SK-N-SH (cell line): ENCODE measurements around the gene IL18R1. TPM values are rescaled to one million over a fixed set of nuclear protein-coding genes. Genes with fewer than 3 reads are reported as not detected.

Experiments
- CTCF ChIA-PET: fragments of 300-600, 350-600 bp; formaldehyde crosslinking; extraction: SDS; loops from one replicate; lab custom pipeline; 2021; lab: Yijun Ruan, JAX
- POLR2A ChIA-PET: fragments of 350-600 bp; sonication (Branson Sonifier 250); formaldehyde crosslinking; extraction: SDS; loops from one replicate; lab custom pipeline; 2020; ENCODE audit warnings: antibody characterized with exemption, inconsistent platforms; lab: Yijun Ruan, JAX
- DNase-seq: peaks from one replicate; pipeline ENCODE4 v3.0.0; 2012
- H2AFZ ChIP-seq: fragments of 200-600 bp; sonication (generic); 2 replicates; pipeline ENCODE4 v1.8.1; 2016; ENCODE audit warnings: antibody characterized with exemption, mild to moderate bottlenecking, low read depth
- H3F3A ChIP-seq: fragments of 200-600 bp; sonication (generic); replicated peaks from 2 replicates; pipeline ENCODE3; 2016; ENCODE audit warnings: antibody characterized with exemption, mild to moderate bottlenecking; ENCODE audit not compliant: insufficient read depth
- H3K27ac ChIP-seq, 2 experiments: fragments of 200-500 bp in 1 of 2; fragments of 200-600 bp in 1 of 2; sonication (Bioruptor generic) in 1 of 2; sonication (generic), shearing (Covaris generic) in 1 of 2; 2 replicates each; pipeline versions ENCODE4 v1.5.1 to v1.6.1; 2014 to 2016; ENCODE audit warnings: low read depth in 2 of 2, inconsistent platforms in 1 of 2, low read length in 1 of 2, mild to moderate bottlenecking in 1 of 2, mixed read lengths in 1 of 2
- H3K27me3 ChIP-seq: fragments of 200-600 bp; sonication (generic), shearing (Covaris generic); 2 replicates; pipeline ENCODE4 v1.6.1; 2016; ENCODE audit warnings: mixed run types; ENCODE audit not compliant: insufficient read depth
- H3K36me3 ChIP-seq, 2 experiments: fragments of 200-500 bp in 1 of 2; fragments of 200-600 bp in 1 of 2; sonication (Bioruptor generic) in 1 of 2; sonication (generic) in 1 of 2; replicated peaks in 1 of 2; 2 replicates each; pipeline versions ENCODE3 to v1.5.1; 2014 to 2016; ENCODE audit warnings: low read length in 1 of 2, mild to moderate bottlenecking in 1 of 2; ENCODE audit not compliant: insufficient read depth in 2 of 2, control insufficient read depth in 1 of 2
- H3K4me1 ChIP-seq, 2 experiments: fragments of 200-500 bp in 1 of 2; fragments of 200-600 bp in 1 of 2; sonication (Bioruptor generic) in 1 of 2; sonication (generic), shearing (Covaris generic) in 1 of 2; 2 replicates each; pipeline versions ENCODE4 v1.5.1 to v1.6.1; 2014 to 2016; ENCODE audit warnings: low read depth in 1 of 2, low read length in 1 of 2, mixed run types in 1 of 2; ENCODE audit not compliant: insufficient read depth in 2 of 2, control insufficient read depth in 1 of 2
- H3K4me2 ChIP-seq: fragments of 200-600 bp; sonication (generic), shearing (Covaris generic); 2 replicates; pipeline ENCODE4 v1.6.1; 2017; ENCODE audit warnings: mixed run types
- H3K4me3 ChIP-seq, 2 experiments: fragments of 200-500 bp in 1 of 2; fragments of 200-600 bp in 1 of 2; sonication (Bioruptor generic) in 1 of 2; sonication (generic), shearing (Covaris generic) in 1 of 2; 2 replicates each; pipeline versions ENCODE4 v1.5.1 to v1.8.1; 2014 to 2016; ENCODE audit warnings: low read depth in 2 of 2, inconsistent platforms in 1 of 2, low read length in 1 of 2, mild to moderate bottlenecking in 1 of 2, mixed read lengths in 1 of 2, moderate library complexity in 1 of 2
- H3K79me2 ChIP-seq: fragments of 200-600 bp; sonication (generic); 2 replicates; pipeline ENCODE4 v1.8.1; 2017; ENCODE audit warnings: mild to moderate bottlenecking; ENCODE audit not compliant: insufficient read depth
- H3K9ac ChIP-seq: fragments of 200-600 bp; sonication (generic); 2 replicates; pipeline ENCODE4 v1.6.1; 2017; ENCODE audit warnings: mixed run types
- H3K9me2 ChIP-seq: fragments of 200-600 bp; sonication (generic); 2 replicates; pipeline ENCODE4 v1.6.1; 2017; ENCODE audit warnings: mixed run types
- H3K9me3 ChIP-seq: fragments of 200-600 bp; sonication (generic); 2 replicates; pipeline ENCODE4 v1.6.1; 2017; ENCODE audit warnings: mixed run types, mild to moderate bottlenecking, moderate library complexity
- H4K20me1 ChIP-seq: fragments of 200-600 bp; sonication (generic); 2 replicates; pipeline ENCODE4 v1.6.1; 2017; ENCODE audit warnings: mild to moderate bottlenecking, mixed run types; ENCODE audit not compliant: insufficient read depth
- ELF1 ChIP-seq: IDR thresholded peaks from 2 replicates; pipeline ENCODE4 v1.4.0; 2012
- EP300 ChIP-seq, 2 experiments: IDR thresholded peaks; 2 replicates each; pipeline versions ENCODE4 v1.4.0 to v1.6.1; 2012; ENCODE audit warnings: borderline replicate concordance in 1 of 2, low read depth in 1 of 2, low read length in 1 of 2
- JUND ChIP-seq: IDR thresholded peaks from 2 replicates; pipeline ENCODE4 v1.4.0; 2012
- MXI1 ChIP-seq: IDR thresholded peaks from 2 replicates; pipeline ENCODE4 v1.6.1; 2012; ENCODE audit warnings: mild to moderate bottlenecking, low read depth, low read length, improper control_type of control experiment
- NFIC ChIP-seq: IDR thresholded peaks from 2 replicates; pipeline ENCODE4 v1.4.0; 2012; ENCODE audit warnings: borderline replicate concordance
- PBX3 ChIP-seq: IDR thresholded peaks from 2 replicates; pipeline ENCODE4; 2012
- REST ChIP-seq: IDR thresholded peaks from 2 replicates; pipeline ENCODE4 v1.6.1; 2012; ENCODE audit warnings: mild to moderate bottlenecking, low read depth, low read length, moderate library complexity
- SIN3A ChIP-seq: IDR thresholded peaks from 2 replicates; pipeline ENCODE4 v1.6.1; 2012; ENCODE audit warnings: low read depth, mild to moderate bottlenecking, low read length, moderate library complexity, borderline replicate concordance
- TAF1 ChIP-seq: IDR thresholded peaks from 2 replicates; pipeline ENCODE4 v1.6.1; 2012; ENCODE audit warnings: low read depth, mild to moderate bottlenecking, low read length, moderate library complexity, borderline replicate concordance
- YY1 ChIP-seq: IDR thresholded peaks from 2 replicates; pipeline ENCODE4 v1.4.0; 2012; ENCODE audit warnings: low read depth, mild to moderate bottlenecking
- WGBS: methylation state at CpG from one replicate; pipeline ENCODE4 v1.1.6; 2017; ENCODE audit warnings: low lambda C conversion rate; 5-methylcytosine and 5-hydroxymethylcytosine counted together
- polyA plus RNA-seq, 3 experiments: library from polyadenylated mRNA; depleted of rRNA; stranded (reverse); fragments of >200 nt; gene quantifications; 2 replicates each; pipeline ENCODE4 v1.2.3, GENCODE V29; 2012
- TF ChIP-seq, protein P1 (sequence below): IDR thresholded peaks from 2 replicates; pipeline ENCODE4 v1.4.0; 2012; ENCODE audit warnings: low read depth, borderline replicate concordance
- TF ChIP-seq, protein P2 (sequence below): fragments of 200-600 bp; sonication (generic); IDR thresholded peaks from 2 replicates; pipeline ENCODE4 v1.6.1; 2017; ENCODE audit warnings: antibody characterized with exemption, mild to moderate bottlenecking, moderate library complexity
- TF ChIP-seq, protein P3 (sequence below): fragments of 150-350 bp; IDR thresholded peaks from 2 replicates; pipeline ENCODE4 v1.6.1; 2017; ENCODE audit warnings: antibody characterized with exemption, low read length, low read depth, borderline replicate concordance

Gene IL18R1
- polyA plus RNA-seq, 1 of the 3 experiments (the other 2 are of a cell fraction), result not detected

DNA sequence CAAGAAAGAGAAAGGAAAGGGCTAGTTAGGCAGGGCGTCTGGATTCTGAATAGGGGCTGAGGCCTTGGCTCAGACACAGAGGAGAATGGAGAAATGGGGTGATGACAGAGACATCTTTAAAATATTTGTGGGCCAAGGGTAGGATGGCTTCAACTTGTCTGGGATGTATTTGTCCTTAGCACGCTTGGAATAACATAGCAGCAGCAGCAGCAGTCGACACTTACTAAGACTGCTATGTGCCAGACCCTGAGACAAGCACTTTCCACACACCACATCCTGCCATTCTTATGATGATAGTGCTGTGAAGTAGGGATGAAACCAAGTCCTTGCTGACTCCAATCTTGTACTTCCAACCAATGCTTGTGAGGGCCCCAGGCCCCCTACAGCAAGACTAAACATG, 41.6 kb upstream of the IL18R1 start:
- H3K36me3 ChIP-seq, result no peaks in the 10 kb centered on the region
- no peak overlapping the region for H3K4me3 ChIP-seq
- no peak for DNase-seq
- H4K20me1 ChIP-seq, result no peaks in the 10 kb centered on the region
- H3K4me2 ChIP-seq, result no peak overlapping the region
- H3K79me2 ChIP-seq, result no peaks in the 10 kb centered on the region
- no peak overlapping the region for H3K27ac ChIP-seq
- H3K9ac ChIP-seq, result no peak overlapping the region
- TF ChIP-seq, protein P1, sequence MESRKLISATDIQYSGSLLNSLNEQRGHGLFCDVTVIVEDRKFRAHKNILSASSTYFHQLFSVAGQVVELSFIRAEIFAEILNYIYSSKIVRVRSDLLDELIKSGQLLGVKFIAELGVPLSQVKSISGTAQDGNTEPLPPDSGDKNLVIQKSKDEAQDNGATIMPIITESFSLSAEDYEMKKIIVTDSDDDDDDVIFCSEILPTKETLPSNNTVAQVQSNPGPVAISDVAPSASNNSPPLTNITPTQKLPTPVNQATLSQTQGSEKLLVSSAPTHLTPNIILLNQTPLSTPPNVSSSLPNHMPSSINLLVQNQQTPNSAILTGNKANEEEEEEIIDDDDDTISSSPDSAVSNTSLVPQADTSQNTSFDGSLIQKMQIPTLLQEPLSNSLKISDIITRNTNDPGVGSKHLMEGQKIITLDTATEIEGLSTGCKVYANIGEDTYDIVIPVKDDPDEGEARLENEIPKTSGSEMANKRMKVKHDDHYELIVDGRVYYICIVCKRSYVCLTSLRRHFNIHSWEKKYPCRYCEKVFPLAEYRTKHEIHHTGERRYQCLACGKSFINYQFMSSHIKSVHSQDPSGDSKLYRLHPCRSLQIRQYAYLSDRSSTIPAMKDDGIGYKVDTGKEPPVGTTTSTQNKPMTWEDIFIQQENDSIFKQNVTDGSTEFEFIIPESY, result no peak
- no peak for TF ChIP-seq REST
- TF ChIP-seq TAF1, result no peak
- no peak overlapping the region for H2AFZ ChIP-seq
- H3K9me2 ChIP-seq, result no peaks in the 10 kb centered on the region
- ChIA-PET POLR2A (no interaction called here), CTCF (no interaction called here)
- H3K27me3 ChIP-seq, result peaks cover 7% of the 10 kb centered on the region
- no peaks in the 10 kb centered on the region for H3K9me3 ChIP-seq
- 11% methylated on average over 3 of the region's 3 CpGs for WGBS
- no peaks in the 10 kb centered on the region for H3K4me1 ChIP-seq
- H3F3A ChIP-seq, result no peaks in the 10 kb centered on the region

- H3K36me3 ChIP-seq, result no peaks in the 10 kb centered on the region
- no peaks in the 10 kb centered on the region for H3F3A ChIP-seq
- no peaks in the 10 kb centered on the region for H3K79me2 ChIP-seq
- no peaks in the 10 kb centered on the region; the same call in 1 of the 2 replicates for H3K27me3 ChIP-seq
- no peak overlapping the region for H3K9ac ChIP-seq
- no peak overlapping the region for H3K27ac ChIP-seq
- H4K20me1 ChIP-seq, result no peaks in the 10 kb centered on the region
- ChIA-PET POLR2A (no interaction called here), CTCF (no interaction called here)
- no peak for DNase-seq
- WGBS, result 20% methylated on average over 2 of the region's 2 CpGs
- no peaks in the 10 kb centered on the region for H3K4me1 ChIP-seq
- H3K4me3 ChIP-seq, result no peak overlapping the region
- H3K9me3 ChIP-seq, result no peaks in the 10 kb centered on the region
- H3K4me2 ChIP-seq, result no peak overlapping the region
- H2AFZ ChIP-seq, result no peak overlapping the region
- no peaks in the 10 kb centered on the region for H3K9me2 ChIP-seq
- TF ChIP-seq SIN3A (no peak), EP300 (IDR thresholded peaks at IDR 0.05; ENCODE audit: borderline replicate concordance in 1 of 2, low read depth in 1 of 2, low read length in 1 of 2) (no peak), MXI1 (no peak), NFIC (no peak), JUND (no peak), REST (no peak), ELF1 (no peak), YY1 (no peak), PBX3 (no peak)
- TF ChIP-seq, protein P2, sequence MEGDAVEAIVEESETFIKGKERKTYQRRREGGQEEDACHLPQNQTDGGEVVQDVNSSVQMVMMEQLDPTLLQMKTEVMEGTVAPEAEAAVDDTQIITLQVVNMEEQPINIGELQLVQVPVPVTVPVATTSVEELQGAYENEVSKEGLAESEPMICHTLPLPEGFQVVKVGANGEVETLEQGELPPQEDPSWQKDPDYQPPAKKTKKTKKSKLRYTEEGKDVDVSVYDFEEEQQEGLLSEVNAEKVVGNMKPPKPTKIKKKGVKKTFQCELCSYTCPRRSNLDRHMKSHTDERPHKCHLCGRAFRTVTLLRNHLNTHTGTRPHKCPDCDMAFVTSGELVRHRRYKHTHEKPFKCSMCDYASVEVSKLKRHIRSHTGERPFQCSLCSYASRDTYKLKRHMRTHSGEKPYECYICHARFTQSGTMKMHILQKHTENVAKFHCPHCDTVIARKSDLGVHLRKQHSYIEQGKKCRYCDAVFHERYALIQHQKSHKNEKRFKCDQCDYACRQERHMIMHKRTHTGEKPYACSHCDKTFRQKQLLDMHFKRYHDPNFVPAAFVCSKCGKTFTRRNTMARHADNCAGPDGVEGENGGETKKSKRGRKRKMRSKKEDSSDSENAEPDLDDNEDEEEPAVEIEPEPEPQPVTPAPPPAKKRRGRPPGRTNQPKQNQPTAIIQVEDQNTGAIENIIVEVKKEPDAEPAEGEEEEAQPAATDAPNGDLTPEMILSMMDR, result no peak
- TF ChIP-seq, protein P3, sequence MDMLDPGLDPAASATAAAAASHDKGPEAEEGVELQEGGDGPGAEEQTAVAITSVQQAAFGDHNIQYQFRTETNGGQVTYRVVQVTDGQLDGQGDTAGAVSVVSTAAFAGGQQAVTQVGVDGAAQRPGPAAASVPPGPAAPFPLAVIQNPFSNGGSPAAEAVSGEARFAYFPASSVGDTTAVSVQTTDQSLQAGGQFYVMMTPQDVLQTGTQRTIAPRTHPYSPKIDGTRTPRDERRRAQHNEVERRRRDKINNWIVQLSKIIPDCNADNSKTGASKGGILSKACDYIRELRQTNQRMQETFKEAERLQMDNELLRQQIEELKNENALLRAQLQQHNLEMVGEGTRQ, result no peak
Measured at GRCh38 chr2:102315921-102316320, 39.7 kb upstream of the IL18R1 start.
